ENCODE results near the gene ARPC4.

- no peak for TF ChIP-seq ZNF24 (IDR thresholded peaks at IDR 0.05)
- no peak for TF ChIP-seq MED13 (CRISPR knock-in tag; IDR thresholded peaks at IDR 0.05)
- no peak for TF ChIP-seq SP140L (CRISPR knock-in tag; IDR thresholded peaks at IDR 0.05; ENCODE audit: borderline replicate concordance)
- TF ChIP-seq TAF1 (CRISPR knock-in tag; IDR thresholded peaks at IDR 0.05) = no peak
- TF ChIP-seq FOXM1 (CRISPR knock-in tag; IDR thresholded peaks at IDR 0.05) = no peak
- no peak for TF ChIP-seq HMG20B (CRISPR knock-in tag; conservative IDR thresholded peaks at IDR 0.05)
- TF ChIP-seq, protein P1, sequence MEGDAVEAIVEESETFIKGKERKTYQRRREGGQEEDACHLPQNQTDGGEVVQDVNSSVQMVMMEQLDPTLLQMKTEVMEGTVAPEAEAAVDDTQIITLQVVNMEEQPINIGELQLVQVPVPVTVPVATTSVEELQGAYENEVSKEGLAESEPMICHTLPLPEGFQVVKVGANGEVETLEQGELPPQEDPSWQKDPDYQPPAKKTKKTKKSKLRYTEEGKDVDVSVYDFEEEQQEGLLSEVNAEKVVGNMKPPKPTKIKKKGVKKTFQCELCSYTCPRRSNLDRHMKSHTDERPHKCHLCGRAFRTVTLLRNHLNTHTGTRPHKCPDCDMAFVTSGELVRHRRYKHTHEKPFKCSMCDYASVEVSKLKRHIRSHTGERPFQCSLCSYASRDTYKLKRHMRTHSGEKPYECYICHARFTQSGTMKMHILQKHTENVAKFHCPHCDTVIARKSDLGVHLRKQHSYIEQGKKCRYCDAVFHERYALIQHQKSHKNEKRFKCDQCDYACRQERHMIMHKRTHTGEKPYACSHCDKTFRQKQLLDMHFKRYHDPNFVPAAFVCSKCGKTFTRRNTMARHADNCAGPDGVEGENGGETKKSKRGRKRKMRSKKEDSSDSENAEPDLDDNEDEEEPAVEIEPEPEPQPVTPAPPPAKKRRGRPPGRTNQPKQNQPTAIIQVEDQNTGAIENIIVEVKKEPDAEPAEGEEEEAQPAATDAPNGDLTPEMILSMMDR (CRISPR knock-in tag; IDR thresholded peaks at IDR 0.05) = no peak
- TF ChIP-seq KDM1A (CRISPR knock-in tag; IDR thresholded peaks at IDR 0.05) = no peak
- TF ChIP-seq, protein P2, sequence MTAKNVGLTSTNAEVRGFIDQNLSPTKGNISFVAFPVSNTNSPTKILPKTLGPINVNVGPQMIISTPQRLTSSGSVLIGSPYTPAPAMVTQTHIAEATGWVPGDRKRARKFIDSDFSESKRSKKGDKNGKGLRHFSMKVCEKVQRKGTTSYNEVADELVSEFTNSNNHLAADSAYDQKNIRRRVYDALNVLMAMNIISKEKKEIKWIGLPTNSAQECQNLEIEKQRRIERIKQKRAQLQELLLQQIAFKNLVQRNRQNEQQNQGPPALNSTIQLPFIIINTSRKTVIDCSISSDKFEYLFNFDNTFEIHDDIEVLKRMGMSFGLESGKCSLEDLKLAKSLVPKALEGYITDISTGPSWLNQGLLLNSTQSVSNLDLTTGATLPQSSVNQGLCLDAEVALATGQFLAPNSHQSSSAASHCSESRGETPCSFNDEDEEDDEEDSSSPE (CRISPR knock-in tag; IDR thresholded peaks at IDR 0.05) = no peak
- TF ChIP-seq MXD1 (CRISPR knock-in tag; IDR thresholded peaks at IDR 0.05) = no peak
- TF ChIP-seq POLR2A (IDR thresholded peaks at IDR 0.05; ENCODE audit: insufficient read depth in 1 of 2, low read depth in 2 of 2, low read length in 2 of 2) = no peak
- TF ChIP-seq, protein P3, sequence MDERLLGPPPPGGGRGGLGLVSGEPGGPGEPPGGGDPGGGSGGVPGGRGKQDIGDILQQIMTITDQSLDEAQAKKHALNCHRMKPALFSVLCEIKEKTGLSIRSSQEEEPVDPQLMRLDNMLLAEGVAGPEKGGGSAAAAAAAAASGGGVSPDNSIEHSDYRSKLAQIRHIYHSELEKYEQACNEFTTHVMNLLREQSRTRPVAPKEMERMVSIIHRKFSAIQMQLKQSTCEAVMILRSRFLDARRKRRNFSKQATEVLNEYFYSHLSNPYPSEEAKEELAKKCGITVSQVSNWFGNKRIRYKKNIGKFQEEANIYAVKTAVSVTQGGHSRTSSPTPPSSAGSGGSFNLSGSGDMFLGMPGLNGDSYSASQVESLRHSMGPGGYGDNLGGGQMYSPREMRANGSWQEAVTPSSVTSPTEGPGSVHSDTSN (CRISPR knock-in tag; IDR thresholded peaks at IDR 0.05) = no peak
- TF ChIP-seq E2F1 (CRISPR knock-in tag; IDR thresholded peaks at IDR 0.05) = no peak
- TF ChIP-seq SAFB2 (CRISPR knock-in tag; IDR thresholded peaks at IDR 0.05; ENCODE audit: borderline replicate concordance, low read depth) = no peak
Observed at GRCh38 chr3:9762871-9763270, 30.0 kb upstream of the ARPC4 start.

Data from HepG2 (cell line).